H1 (cell line): ENCODE results near the gene DPF3.

ENCODE experiments used
- ATF2 ChIP-seq: IDR thresholded peaks from 2 replicates; pipeline ENCODE4 v1.6.1; 2012; ENCODE audit warnings: low read length, inconsistent platforms
- CTCF ChIP-seq, 3 experiments: IDR thresholded peaks; 1 replicate in 2 of 3; 2 replicates in 1 of 3; pipeline versions ENCODE4 v1.5.1 to v1.6.1; 2011; ENCODE audit warnings: low read length in 3 of 3, mild to moderate bottlenecking in 3 of 3, inconsistent platforms in 2 of 3, low read depth in 1 of 3, moderate library complexity in 1 of 3; ENCODE audit not compliant: insufficient read depth in 1 of 3; ENCODE audit errors: control extremely low read depth in 1 of 3
- EP300 ChIP-seq, 2 experiments: IDR thresholded peaks; 1 replicate in 1 of 2; 2 replicates in 1 of 2; pipeline ENCODE4 v1.6.1; 2011 to 2012; ENCODE audit warnings: low read depth in 2 of 2, low read length in 2 of 2, mild to moderate bottlenecking in 2 of 2, borderline replicate concordance in 1 of 2, inconsistent platforms in 1 of 2, moderate library complexity in 1 of 2
- JUN ChIP-seq: IDR thresholded peaks from 2 replicates; pipeline ENCODE4 v1.6.1; 2011; ENCODE audit warnings: low read depth, mild to moderate bottlenecking, improper control_type of control experiment, low read length
- POLR2A ChIP-seq, 2 experiments: IDR thresholded peaks; 1 replicate in 1 of 2; 2 replicates in 1 of 2; pipeline ENCODE4 v1.6.1; 2011; ENCODE audit warnings: low read depth in 2 of 2, low read length in 2 of 2, mild to moderate bottlenecking in 2 of 2; ENCODE audit errors: control extremely low read depth in 1 of 2
- POLR2AphosphoS5 ChIP-seq: IDR thresholded peaks from 2 replicates; pipeline ENCODE4 v1.6.1; 2011; ENCODE audit warnings: low read depth, low read length
- SP2 ChIP-seq: IDR thresholded peaks from 2 replicates; pipeline ENCODE4 v1.6.1; 2012; ENCODE audit warnings: mild to moderate bottlenecking, low read length, inconsistent platforms
- YY1 ChIP-seq: IDR thresholded peaks from 2 replicates; pipeline ENCODE4 v1.6.1; 2011; ENCODE audit warnings: low read depth, mild to moderate bottlenecking, low read length
- TF ChIP-seq, protein P1 (sequence below): IDR thresholded peaks from 2 replicates; pipeline ENCODE4 v1.6.1; 2012; ENCODE audit warnings: inconsistent platforms

- no peak for TF ChIP-seq CTCF (IDR thresholded peaks at IDR 0.05; ENCODE audit: control extremely low read depth in 1 of 3, insufficient read depth in 1 of 3, low read depth in 1 of 3, low read length in 3 of 3)
- TF ChIP-seq, protein P1, sequence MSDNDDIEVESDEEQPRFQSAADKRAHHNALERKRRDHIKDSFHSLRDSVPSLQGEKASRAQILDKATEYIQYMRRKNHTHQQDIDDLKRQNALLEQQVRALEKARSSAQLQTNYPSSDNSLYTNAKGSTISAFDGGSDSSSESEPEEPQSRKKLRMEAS = no peak
- TF ChIP-seq JUN = no peak
- TF ChIP-seq EP300 (IDR thresholded peaks at IDR 0.05; ENCODE audit: borderline replicate concordance in 1 of 2, low read depth in 2 of 2, low read length in 2 of 2) = no peak
- no peak for TF ChIP-seq SP2
- TF ChIP-seq YY1 = peak; percentile 63
- TF ChIP-seq POLR2A (IDR thresholded peaks at IDR 0.05; ENCODE audit: control extremely low read depth in 1 of 2, low read depth in 2 of 2, low read length in 2 of 2) = no peak
- no peak for TF ChIP-seq POLR2AphosphoS5
- TF ChIP-seq ATF2 = no peak
Measured at GRCh38 chr14:72847721-72848120, 46.2 kb downstream of the DPF3 start.
